A673 (cell line): Measurements from ENCODE around the gene EMX1. TPM values are rescaled to one million over a fixed set of nuclear protein-coding genes. Genes with fewer than 3 reads are reported as not detected.

ENCODE experiments used
- BruUV-seq: library from RNA; stranded (reverse); fragments of 400-500 nt; replicated peaks from 2 replicates; lab custom pipeline; 2021; lab: Mats Ljungman, UMichigan
- CTCF ChIA-PET: fragments of 300-600 bp; sonication (Branson Sonifier 250); formaldehyde crosslinking; loops from one replicate; lab custom pipeline; 2022; ENCODE audit warnings: antibody characterized with exemption; lab: Charles Lee
- POLR2A ChIA-PET: fragments of 300-600 bp; sonication (Branson Sonifier 250); formaldehyde crosslinking; loops from one replicate; lab custom pipeline; 2022; ENCODE audit warnings: antibody characterized with exemption; ENCODE audit not compliant: low non-redundant PET; lab: Charles Lee
- DNase-seq: peaks from one replicate; pipeline ENCODE4 v3.0.0-alpha.2; 2015; ENCODE audit warnings: low spot score
- H3K27ac ChIP-seq: fragments of 200-600 bp; sonication (generic); 2 replicates; pipeline ENCODE4 v1.5.1; 2016; ENCODE audit warnings: mixed run types, low read depth, mild to moderate bottlenecking, mixed read lengths, antibody characterized with exemption, low read length; ENCODE audit not compliant: poor library complexity, severe bottlenecking
- H3K27me3 ChIP-seq: fragments of 200-600 bp; sonication (generic); replicated peaks from 2 replicates; pipeline ENCODE4 v1.6.1; 2017; ENCODE audit warnings: mixed run types, low read depth, mild to moderate bottlenecking, mixed read lengths, antibody characterized with exemption, low read length; ENCODE audit not compliant: insufficient read depth, poor library complexity
- H3K36me3 ChIP-seq: fragments of 200-600 bp; sonication (generic); 2 replicates; pipeline ENCODE4 v1.6.1; 2016; ENCODE audit warnings: mixed run types, mild to moderate bottlenecking, mixed read lengths, antibody characterized with exemption, low read length; ENCODE audit not compliant: insufficient read depth, poor library complexity, severe bottlenecking
- H3K4me1 ChIP-seq: fragments of 200-600 bp; sonication (generic); 2 replicates; pipeline ENCODE4 v1.6.1; 2017; ENCODE audit warnings: mixed run types, mild to moderate bottlenecking, mixed read lengths, antibody characterized with exemption, low read length; ENCODE audit not compliant: insufficient read depth, poor library complexity, severe bottlenecking
- H3K4me3 ChIP-seq: fragments of 200-600 bp; sonication (generic); 2 replicates; pipeline ENCODE4 v1.5.1; 2016; ENCODE audit warnings: low read depth, mixed run types, mild to moderate bottlenecking, mixed read lengths, low read length; ENCODE audit not compliant: poor library complexity, severe bottlenecking
- H3K9me3 ChIP-seq: fragments of 200-600 bp; sonication (generic); 2 replicates; pipeline ENCODE4 v1.6.1; 2016; ENCODE audit warnings: mixed run types, low read depth, mild to moderate bottlenecking, mixed read lengths, antibody characterized with exemption, low read length; ENCODE audit not compliant: poor library complexity, severe bottlenecking
- EZH2 ChIP-seq: fragments of 200-600 bp; sonication (generic); IDR thresholded peaks from 2 replicates; pipeline ENCODE4 v1.6.1; 2017; ENCODE audit warnings: borderline replicate concordance, low read depth, mild to moderate bottlenecking, mixed read lengths, antibody characterized with exemption, low read length; ENCODE audit not compliant: poor library complexity, severe bottlenecking
- intact Hi-C: fragments of 100-400 bp; cut with micrococcal nuclease; formaldehyde crosslinking; loops from one replicate; pipeline ENCODE4 v1.10.0; 2022; ENCODE audit not compliant: unreplicated experiment
- total RNA-seq: library from RNA; stranded (reverse); gene quantifications from 2 replicates; pipeline ENCODE4 v1.2.3, GENCODE V29; 2021
- TF ChIP-seq, protein P1 (sequence below): fragments of 300-800, 200-600 bp; sonication (generic); conservative IDR thresholded peaks from 2 replicates; pipeline ENCODE4 v1.5.1; 2017; ENCODE audit warnings: low read depth, mild to moderate bottlenecking, antibody characterized with exemption, low read length, moderate library complexity, mixed read lengths

EMX1 gene
- total RNA-seq, 1 experiment from 2014 or later, result not detected

DNA sequence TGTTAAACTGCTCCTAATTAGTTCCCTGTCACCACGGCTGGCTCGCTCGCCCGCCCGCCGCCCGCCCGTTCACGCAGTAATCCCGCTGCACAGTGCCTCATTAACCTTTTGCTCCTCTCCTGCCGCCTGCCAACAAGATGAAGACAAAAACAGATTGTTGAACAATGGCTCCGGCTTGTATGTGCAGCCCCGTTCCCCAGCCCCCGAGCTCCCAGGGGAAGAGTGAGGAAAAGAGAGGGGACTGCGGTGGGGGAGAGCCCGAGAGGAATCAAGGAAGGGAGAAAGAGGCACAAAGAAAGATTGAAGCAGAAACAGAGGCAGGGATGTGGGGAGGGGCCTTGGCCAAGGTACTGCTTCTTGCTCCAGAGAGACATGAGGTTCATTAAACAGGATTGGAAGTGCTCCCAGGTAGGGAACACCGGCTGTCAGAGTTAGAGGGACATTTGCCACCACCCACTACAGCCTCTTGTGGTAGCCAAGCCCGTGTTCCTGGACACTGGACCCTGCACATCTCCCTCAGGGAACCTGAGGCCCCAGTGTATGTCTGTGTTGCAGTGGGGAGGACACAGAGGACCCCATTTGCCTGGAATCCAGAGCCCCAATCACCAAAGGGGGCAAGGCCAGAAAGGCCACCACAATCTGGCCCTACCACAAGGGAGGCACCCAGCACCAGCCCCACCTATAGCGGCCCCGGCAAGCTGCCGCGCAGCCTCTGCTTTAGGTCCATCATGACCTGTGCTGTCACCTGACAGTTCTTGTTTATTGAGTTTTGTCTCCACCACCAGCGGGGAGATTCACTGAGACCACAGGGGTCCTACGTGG, 38.1 kb downstream of the EMX1 start:
- no peak for DNase-seq
- no TSS peak for BruUV-seq
- Histone ChIP-seq H3K4me1 (no peaks in the 10 kb centered on the region), H3K27me3 (no peaks in the 10 kb centered on the region), H3K4me3 (no peak overlapping the region), H3K36me3 (no peaks in the 10 kb centered on the region), H3K9me3 (no peaks in the 10 kb centered on the region), H3K27ac (no peak overlapping the region)
- ChIA-PET POLR2A (no interaction called here), CTCF (no interaction called here)
- intact Hi-C loops, result no loop called here
- TF ChIP-seq, protein P1, sequence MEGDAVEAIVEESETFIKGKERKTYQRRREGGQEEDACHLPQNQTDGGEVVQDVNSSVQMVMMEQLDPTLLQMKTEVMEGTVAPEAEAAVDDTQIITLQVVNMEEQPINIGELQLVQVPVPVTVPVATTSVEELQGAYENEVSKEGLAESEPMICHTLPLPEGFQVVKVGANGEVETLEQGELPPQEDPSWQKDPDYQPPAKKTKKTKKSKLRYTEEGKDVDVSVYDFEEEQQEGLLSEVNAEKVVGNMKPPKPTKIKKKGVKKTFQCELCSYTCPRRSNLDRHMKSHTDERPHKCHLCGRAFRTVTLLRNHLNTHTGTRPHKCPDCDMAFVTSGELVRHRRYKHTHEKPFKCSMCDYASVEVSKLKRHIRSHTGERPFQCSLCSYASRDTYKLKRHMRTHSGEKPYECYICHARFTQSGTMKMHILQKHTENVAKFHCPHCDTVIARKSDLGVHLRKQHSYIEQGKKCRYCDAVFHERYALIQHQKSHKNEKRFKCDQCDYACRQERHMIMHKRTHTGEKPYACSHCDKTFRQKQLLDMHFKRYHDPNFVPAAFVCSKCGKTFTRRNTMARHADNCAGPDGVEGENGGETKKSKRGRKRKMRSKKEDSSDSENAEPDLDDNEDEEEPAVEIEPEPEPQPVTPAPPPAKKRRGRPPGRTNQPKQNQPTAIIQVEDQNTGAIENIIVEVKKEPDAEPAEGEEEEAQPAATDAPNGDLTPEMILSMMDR, result no peak
- no peak for TF ChIP-seq EZH2

DNA sequence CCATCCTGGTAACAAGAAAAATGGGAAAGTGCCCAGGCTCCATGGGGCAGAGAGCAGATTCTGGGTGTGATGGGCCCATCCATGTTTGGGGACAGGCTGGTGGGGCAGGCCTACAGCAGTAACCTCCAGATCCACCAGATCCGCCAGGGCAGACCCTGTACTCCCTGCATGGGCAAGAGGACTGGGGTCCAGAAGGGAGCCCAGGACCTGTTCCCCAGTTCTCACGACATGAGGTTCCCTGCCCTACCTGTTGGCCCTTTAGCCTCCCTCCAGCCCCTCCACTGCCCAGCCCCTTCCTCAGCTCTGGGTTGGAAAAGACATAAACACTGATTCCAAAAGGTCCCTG, 38.7 kb downstream of the EMX1 start:
- Histone ChIP-seq H3K4me1 (no peaks in the 10 kb centered on the region), H3K9me3 (no peaks in the 10 kb centered on the region), H3K27me3 (no peaks in the 10 kb centered on the region), H3K4me3 (no peak overlapping the region), H3K27ac (no peak overlapping the region), H3K36me3 (no peaks in the 10 kb centered on the region)
- TF ChIP-seq, protein P1, result no peak
- no peak for TF ChIP-seq EZH2
- no peak for DNase-seq
- intact Hi-C loops, result no loop called here
- ChIA-PET POLR2A (no interaction called here), CTCF (no interaction called here)
- BruUV-seq, result no TSS peak

DNA sequence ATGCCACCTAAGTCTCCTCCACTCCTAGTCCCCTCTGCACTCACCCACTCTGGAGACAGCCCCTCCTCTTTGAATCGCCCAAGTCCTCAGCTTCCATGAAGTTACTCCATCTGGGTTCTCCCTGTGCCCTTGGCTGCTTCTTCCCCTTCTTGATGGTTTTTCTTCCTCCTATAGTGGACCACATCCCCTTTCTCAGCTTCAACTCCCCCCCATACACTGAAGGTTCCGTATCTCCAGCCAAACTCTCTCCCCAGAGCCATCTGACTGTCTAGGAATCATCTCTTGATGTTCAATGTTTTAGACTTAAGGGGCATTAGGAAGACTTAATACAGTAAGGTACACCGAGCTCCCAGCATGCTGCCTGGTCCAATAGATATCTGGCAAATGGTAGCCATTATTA, 39.6 kb downstream of the EMX1 start:
- intact Hi-C loops, result no loop called here
- Histone ChIP-seq H3K4me1 (no peaks in the 10 kb centered on the region), H3K4me3 (no peak overlapping the region), H3K27me3 (no peaks in the 10 kb centered on the region), H3K27ac (no peak overlapping the region), H3K36me3 (no peaks in the 10 kb centered on the region), H3K9me3 (no peaks in the 10 kb centered on the region)
- DNase-seq, result no peak
- TF ChIP-seq EZH2, result no peak
- TF ChIP-seq, protein P1, result no peak
- no TSS peak for BruUV-seq
- ChIA-PET CTCF (no interaction called here), POLR2A (no interaction called here)
